ENCODE results near the gene RGS3.

The RGS3 gene

DNA sequence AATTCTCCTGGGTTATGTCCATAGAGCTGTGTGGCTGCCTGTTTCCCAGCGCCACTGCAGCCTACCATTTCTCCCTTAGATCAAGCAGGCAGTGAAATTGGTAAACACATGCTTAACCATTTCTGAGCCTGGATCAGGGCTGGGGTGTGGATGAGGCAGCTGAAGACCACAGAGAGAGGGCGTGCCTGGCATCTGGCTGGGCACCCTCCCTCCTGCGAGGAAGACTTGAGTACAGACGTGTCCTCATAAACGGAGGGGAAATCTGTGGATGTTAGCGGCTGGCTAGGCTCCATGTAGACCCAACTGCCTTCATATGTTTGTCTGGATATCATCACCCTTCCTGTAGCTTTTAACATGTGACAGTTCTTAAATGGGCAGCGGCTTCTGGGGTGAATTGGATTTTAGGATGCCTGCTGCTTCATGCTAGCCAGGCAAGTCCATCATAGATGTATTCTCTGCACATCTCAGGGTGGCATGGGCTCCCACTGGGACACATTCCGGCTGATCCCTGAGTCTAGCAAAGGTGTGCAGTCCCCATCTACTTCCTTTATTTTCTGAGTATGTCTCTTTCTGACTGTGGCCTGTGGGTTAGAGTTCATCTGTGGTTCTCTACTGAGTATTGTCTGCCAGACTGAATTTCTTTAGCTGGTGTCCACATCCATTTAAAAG is 11.0 kb downstream of the RGS3 start:
- no peaks in the 10 kb centered on the region for H3K36me3 ChIP-seq (ENCODE audit: insufficient read depth, low read length)
- H3K9ac ChIP-seq (ENCODE audit: low read depth, low read length): no peak overlapping the region
- H3K9me3 ChIP-seq (ENCODE audit: control insufficient read depth, insufficient read depth, low read length): 0 out of 2 replicates have a peak, but pooled peaks cover 2% of the 10 kb centered on the region
- H3K4me1 ChIP-seq (ENCODE audit: insufficient read depth, low read length): peaks cover 13% of the 10 kb centered on the region; the same call in 1 of the 2 replicates

DNA sequence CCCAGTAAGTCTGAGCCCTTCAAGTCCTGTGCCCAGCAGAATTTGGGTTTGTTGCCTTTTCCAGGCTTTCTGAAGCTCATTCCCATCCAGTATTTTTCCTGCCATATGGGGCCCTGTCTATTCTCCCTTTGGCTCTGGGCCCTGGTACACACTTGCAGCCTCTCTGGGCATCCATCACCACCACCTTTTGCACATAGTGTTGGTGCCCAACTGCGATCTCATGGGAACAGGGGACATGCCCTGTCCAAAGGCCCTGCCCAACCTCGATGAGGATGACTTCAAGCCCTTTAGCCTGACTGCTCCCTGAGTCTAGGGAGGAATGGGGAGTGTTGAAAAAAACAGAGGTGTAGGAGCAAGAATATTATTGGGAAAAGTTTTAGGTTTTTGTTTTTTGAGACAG is 11.5 kb downstream of the RGS3 start:
- Histone ChIP-seq H3K4me1 (ENCODE audit: insufficient read depth, low read length) (peaks cover 16% of the 10 kb centered on the region; the same call in 1 of the 2 replicates), H3K9ac (ENCODE audit: low read depth, low read length) (no peak overlapping the region), H3K36me3 (ENCODE audit: insufficient read depth, low read length) (no peaks in the 10 kb centered on the region), H3K9me3 (ENCODE audit: control insufficient read depth, insufficient read depth, low read length) (0 out of 2 replicates have a peak, but pooled peaks cover 2% of the 10 kb centered on the region)

DNA sequence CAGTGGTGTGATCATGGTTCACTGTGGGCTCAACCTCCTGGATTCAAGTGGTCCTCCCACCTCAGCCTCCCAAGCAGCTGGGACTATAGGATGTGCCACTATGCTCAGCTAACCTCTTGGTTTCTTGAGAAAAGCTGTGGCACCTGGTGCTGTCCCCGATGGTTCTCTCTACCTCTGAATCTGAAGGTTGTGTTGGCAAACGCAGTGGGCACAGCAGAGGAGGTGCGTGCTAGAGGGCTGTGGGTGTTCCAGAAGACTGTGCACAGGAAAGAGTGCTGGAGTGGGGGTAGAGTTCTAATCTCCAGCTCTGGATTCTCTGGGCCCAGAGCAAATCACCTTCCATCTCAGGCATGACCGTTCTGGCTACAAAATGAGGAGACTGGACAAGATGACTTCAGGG is 12.5 kb downstream of the RGS3 start:
- Histone ChIP-seq H3K4me1 (ENCODE audit: insufficient read depth, low read length) (peaks cover 16% of the 10 kb centered on the region; the same call in 1 of the 2 replicates), H3K36me3 (ENCODE audit: insufficient read depth, low read length) (no peaks in the 10 kb centered on the region), H3K9me3 (ENCODE audit: control insufficient read depth, insufficient read depth, low read length) (0 out of 2 replicates have a peak, but pooled peaks cover 2% of the 10 kb centered on the region), H3K9ac (ENCODE audit: low read depth, low read length) (no peak overlapping the region)

DNA sequence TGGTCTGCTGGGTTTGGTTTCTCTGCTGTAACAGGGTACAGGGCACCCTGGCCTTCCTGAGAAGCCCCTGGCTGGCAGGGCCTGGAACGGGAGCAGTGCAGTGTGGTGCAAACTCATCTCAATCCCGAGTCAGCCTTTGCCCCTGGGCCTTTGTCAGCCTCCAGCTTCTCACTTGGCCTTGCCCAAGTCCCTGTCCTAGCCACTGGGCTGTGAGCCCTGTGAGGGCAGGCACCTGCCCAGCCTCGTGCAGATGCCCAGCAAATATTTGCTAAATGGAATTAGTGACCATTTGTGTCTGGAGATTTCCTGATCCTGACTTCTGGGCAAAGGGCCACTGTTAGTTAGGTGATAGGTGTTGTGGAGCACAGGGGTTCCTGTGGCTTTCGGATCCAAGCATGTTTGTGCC is 13.0 kb downstream of the RGS3 start:
- H3K4me1 ChIP-seq (ENCODE audit: insufficient read depth, low read length): peaks cover 11% of the 10 kb centered on the region; the same call in 1 of the 2 replicates
- no peak overlapping the region for H3K9ac ChIP-seq (ENCODE audit: low read depth, low read length)
- 0 out of 2 replicates have a peak, but pooled peaks cover 2% of the 10 kb centered on the region for H3K9me3 ChIP-seq (ENCODE audit: control insufficient read depth, insufficient read depth, low read length)
- H3K36me3 ChIP-seq (ENCODE audit: insufficient read depth, low read length): no peaks in the 10 kb centered on the region

DNA sequence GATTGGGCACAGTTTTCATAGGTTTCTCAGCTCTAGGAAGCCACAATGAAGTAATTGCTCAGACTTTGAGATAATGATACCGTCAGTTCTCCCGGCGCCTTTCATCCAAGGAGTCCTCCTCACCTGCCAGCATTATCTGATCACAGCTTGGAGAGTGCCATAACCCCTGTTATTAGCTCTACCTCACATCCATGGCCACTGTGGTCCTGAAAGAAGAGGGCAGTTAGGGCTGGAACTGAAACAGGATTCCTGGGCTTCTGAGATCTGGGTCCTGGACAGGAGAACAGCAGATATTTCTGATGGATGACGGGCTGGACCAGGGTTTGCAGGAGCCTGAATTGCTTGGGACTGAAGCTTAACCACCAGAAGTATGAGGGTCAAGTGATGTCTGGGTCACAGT is 13.5 kb downstream of the RGS3 start:
- Histone ChIP-seq H3K36me3 (ENCODE audit: insufficient read depth, low read length) (no peaks in the 10 kb centered on the region), H3K9ac (ENCODE audit: low read depth, low read length) (no peak overlapping the region), H3K4me1 (ENCODE audit: insufficient read depth, low read length) (peaks cover 10% of the 10 kb centered on the region; the same call in 1 of the 2 replicates), H3K9me3 (ENCODE audit: control insufficient read depth, insufficient read depth, low read length) (0 out of 2 replicates have a peak, but pooled peaks cover 2% of the 10 kb centered on the region)

DNA sequence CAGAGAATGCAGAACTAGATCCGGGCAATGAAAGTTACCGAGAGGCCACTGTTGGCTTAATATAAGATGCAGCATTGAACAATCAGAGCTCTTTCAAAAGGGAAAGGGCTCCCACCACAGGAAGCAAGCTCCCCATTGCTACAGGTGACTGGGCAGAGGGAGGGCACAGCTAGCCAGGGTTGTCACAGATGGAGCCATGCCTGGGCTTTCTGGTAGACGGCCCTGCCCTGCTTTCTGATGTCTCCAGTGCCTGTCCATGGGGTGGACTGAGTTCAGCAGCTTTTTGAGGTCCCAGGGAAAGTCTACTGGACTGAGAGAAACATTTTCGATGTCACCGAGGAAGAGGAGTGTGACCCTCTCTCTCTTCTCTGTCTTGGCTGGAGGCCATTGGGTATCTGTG is 14.1 kb downstream of the RGS3 start:
- Histone ChIP-seq H3K9ac (ENCODE audit: low read depth, low read length) (no peak overlapping the region), H3K4me1 (ENCODE audit: insufficient read depth, low read length) (peaks cover 10% of the 10 kb centered on the region; the same call in 1 of the 2 replicates), H3K9me3 (ENCODE audit: control insufficient read depth, insufficient read depth, low read length) (no peaks in the 10 kb centered on the region)

DNA sequence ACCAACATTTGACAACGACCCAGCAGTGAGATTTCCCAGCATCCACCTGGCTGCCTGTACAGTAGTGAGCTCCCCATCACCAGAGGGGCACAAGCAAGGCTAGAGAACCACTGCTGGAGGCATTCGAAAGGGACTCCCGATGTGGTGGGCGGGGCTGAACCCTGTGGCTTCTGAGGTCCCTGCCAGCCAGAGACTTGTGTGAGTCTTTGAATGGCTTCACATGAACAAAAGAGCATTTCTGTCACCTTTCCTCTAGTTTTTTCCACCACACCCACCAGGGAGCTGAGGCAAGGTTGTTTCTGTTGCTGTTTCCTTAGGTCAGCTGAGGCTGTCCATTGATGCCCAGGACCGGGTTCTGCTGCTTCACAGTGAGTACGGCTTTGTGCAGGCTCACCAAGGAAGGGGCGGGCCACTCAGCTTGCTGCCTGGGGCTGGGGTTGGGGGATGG is 15.7 kb downstream of the RGS3 start:
- Histone ChIP-seq H3K9me3 (ENCODE audit: control insufficient read depth, insufficient read depth, low read length) (no peaks in the 10 kb centered on the region), H3K4me1 (ENCODE audit: insufficient read depth, low read length) (peaks cover 10% of the 10 kb centered on the region; the same call in 1 of the 2 replicates)

More for the DNA sequence above, 14.1 kb downstream of the RGS3 start:
- no peaks in the 10 kb centered on the region for H3K36me3 ChIP-seq (ENCODE audit: insufficient read depth, low read length)

DNA sequence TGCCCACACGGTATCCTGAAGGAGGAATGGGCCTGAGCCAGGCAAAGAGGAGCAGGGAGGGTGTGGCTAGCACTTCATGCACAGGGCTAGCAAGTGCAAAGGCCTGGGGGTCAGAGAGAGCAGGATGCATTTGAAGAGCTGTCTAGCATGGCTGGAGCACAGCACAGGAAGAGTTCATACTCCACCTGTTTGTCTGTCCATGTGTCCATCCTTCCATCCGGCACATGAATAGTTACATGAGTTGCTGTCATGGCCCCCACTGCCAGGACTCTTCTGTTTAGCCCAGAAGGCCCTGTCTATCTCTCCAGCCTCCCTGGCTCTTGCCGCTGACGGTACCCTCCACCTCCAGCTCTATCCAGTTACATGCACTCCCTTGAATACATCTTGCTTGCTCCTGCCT is 17.1 kb downstream of the RGS3 start:
- Histone ChIP-seq H3K9ac (ENCODE audit: low read depth, low read length) (no peak overlapping the region), H3K9me3 (ENCODE audit: control insufficient read depth, insufficient read depth, low read length) (no peaks in the 10 kb centered on the region), H3K4me1 (ENCODE audit: insufficient read depth, low read length) (peaks cover 10% of the 10 kb centered on the region; the same call in 1 of the 2 replicates), H3K36me3 (ENCODE audit: insufficient read depth, low read length) (no peaks in the 10 kb centered on the region)

More for the DNA sequence above, 15.7 kb downstream of the RGS3 start:
- no peak overlapping the region for H3K9ac ChIP-seq (ENCODE audit: low read depth, low read length)
- no peaks in the 10 kb centered on the region for H3K36me3 ChIP-seq (ENCODE audit: insufficient read depth, low read length)

DNA sequence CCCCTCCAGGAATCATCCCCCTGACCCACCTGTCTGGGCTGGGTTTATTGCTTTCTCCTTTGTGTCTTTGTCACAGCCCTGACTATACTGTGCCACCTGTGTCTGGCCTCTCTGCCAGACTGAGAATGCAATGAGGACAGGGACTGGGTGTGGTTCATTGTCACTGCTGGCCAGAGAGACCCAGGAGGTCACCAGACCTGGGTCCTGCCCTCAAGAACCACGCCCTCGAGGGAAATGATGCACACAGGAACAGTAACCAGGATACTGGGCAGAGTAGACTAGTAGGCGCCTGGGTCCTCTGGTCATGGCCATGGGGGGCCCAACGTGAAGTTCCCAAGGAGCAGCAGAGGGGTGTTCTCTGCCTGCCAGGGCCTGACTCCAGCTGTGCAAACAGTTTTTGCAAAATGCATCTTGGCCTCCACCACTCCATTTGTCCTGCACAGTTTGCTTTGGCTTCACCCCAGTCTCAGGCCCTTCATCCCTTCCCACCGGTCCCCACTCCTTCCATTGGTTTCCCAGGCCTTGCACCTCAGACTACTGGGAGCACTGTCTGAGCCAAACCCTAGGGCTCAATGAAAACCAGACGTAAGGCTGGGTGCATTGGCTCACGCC is 17.8 kb downstream of the RGS3 start:
- H3K36me3 ChIP-seq (ENCODE audit: insufficient read depth, low read length): no peaks in the 10 kb centered on the region
- H3K9ac ChIP-seq (ENCODE audit: low read depth, low read length): no peak overlapping the region
- no peaks in the 10 kb centered on the region for H3K9me3 ChIP-seq (ENCODE audit: control insufficient read depth, insufficient read depth, low read length)
- peaks cover 10% of the 10 kb centered on the region; the same call in 1 of the 2 replicates for H3K4me1 ChIP-seq (ENCODE audit: insufficient read depth, low read length)

DNA sequence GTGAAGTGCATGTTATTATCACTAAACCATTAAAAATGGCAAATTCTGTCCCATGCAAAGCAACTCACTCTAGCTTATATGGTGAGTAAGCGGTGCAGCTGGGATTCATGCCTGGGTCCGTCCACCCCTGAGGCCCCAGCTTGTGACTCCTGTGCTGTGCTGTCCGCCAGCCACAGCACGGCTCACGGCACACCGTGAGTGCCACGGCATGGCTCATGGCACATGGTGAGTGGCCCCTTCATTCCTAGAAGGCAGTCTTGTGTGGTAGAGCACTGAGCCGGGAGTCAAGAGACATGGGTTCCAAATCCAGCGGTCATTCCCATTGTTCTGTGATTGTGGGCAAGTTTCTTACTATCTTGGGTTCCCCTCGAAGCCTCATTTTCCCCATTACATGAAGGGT is 18.8 kb downstream of the RGS3 start:
- Histone ChIP-seq H3K9ac (ENCODE audit: low read depth, low read length) (no peak overlapping the region), H3K4me1 (ENCODE audit: insufficient read depth, low read length) (peaks cover 10% of the 10 kb centered on the region; the same call in 1 of the 2 replicates), H3K9me3 (ENCODE audit: control insufficient read depth, insufficient read depth, low read length) (no peaks in the 10 kb centered on the region), H3K36me3 (ENCODE audit: insufficient read depth, low read length) (no peaks in the 10 kb centered on the region)

DNA sequence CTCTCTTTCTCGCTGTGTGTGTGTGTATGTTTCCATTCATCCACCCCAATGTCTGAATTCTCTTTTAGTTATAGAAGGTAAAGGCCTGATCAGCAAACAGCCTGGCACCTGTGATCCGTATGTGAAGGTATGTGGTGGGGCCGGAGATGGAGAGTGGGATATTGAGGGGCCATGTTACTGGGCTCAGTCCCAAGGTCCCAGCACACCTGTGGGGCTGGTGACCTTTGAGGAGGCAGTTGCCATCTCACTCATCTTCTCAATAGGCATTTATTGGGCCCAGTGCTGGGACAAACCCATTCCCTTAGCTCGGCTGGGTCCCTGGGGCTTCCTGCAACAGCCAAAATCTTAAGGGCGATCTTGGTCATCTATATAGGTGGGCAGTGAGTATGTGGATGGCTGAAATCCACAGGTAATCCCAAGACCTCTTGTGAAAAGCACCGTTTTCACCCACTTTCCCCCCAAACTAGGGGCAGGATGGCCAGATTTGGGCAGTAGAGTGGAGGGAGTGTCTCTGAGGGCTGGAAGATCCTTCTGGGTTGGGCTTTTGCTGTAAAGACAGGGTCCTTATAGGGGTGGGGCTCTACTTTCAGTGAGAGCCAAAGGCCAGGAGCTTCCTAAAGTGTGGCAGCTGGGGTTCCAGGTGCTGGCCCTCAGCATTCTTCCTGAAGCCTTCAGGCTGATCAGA is 19.6 kb downstream of the RGS3 start:
- Histone ChIP-seq H3K9me3 (ENCODE audit: control insufficient read depth, insufficient read depth, low read length) (no peaks in the 10 kb centered on the region), H3K4me1 (ENCODE audit: insufficient read depth, low read length) (peaks cover 10% of the 10 kb centered on the region; the same call in 1 of the 2 replicates), H3K9ac (ENCODE audit: low read depth, low read length) (no peak overlapping the region), H3K36me3 (ENCODE audit: insufficient read depth, low read length) (no peaks in the 10 kb centered on the region)

DNA sequence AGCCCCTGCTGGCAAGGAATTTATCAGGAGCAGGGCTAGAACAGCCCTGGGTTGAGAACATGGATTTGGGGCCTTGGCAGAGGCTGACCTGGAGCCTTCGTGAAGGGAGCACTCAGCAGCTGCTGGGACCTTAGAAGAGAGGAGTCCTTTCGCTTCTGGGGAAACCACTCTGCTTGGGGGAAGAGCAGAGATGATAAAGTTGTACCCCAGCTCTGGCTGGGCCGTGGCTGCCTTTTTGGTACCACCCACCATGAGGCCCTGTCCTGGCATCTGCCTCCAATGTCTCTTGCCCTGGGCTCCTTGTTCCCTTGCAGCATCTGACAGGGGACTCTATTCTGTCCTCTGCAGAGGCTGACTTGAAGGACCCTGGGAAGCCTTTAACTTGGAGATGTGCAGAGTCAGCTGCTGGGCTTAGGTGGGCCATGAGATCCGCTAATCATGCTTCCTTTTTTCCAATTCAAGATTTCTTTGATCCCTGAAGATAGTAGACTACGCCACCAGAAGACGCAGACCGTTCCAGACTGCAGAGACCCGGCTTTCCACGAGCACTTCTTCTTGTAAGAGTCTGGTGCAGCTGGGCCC is 20.2 kb downstream of the RGS3 start:
- Histone ChIP-seq H3K9me3 (ENCODE audit: control insufficient read depth, insufficient read depth, low read length) (no peaks in the 10 kb centered on the region), H3K4me1 (ENCODE audit: insufficient read depth, low read length) (peaks cover 10% of the 10 kb centered on the region; the same call in 1 of the 2 replicates), H3K36me3 (ENCODE audit: insufficient read depth, low read length) (no peaks in the 10 kb centered on the region), H3K9ac (ENCODE audit: low read depth, low read length) (no peak overlapping the region)

DNA sequence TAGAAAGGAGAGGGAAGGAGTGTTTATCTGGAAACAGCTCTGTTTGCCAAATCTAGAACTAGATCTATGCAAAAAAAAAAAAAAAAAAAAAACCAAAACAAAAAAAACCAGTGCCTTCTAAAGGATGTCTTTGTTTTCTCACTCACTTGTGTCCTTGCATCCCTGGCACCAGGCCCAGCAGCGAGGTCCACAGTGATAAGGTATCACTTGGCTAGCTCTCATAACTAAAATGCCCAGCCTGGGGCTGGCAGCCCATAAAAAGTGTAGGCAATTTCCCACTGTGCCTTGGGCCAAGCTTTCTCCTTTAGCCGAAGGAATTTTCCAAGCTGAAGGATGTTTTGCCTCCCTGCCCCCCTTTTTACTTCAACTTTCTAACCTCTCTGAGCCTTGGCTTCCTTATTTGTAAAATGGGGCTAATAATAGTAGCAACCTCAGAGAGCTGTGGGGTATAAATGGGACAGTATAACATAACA is 20.8 kb downstream of the RGS3 start:
- Histone ChIP-seq H3K36me3 (ENCODE audit: insufficient read depth, low read length) (no peaks in the 10 kb centered on the region), H3K9me3 (ENCODE audit: control insufficient read depth, insufficient read depth, low read length) (no peaks in the 10 kb centered on the region), H3K4me1 (ENCODE audit: insufficient read depth, low read length) (peaks cover 5% of the 10 kb centered on the region; the same call in 1 of the 2 replicates), H3K9ac (ENCODE audit: low read depth, low read length) (no peak overlapping the region)

DNA sequence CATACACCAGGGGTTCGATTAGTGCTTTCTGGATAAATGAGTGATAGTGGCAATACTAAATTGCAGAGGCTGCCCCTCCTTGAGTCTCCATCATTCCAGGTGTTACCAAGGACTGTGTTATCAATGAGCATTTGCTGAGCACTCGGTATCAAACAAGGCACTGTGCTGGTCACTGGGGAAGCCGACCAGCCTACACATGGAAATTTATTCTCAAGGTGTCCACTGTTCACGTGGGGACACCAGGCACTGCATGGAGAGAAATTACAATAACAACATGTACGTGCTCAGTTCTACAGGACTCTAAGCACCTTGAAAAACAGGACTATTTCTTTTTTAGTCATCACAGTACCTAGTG is 22.2 kb downstream of the RGS3 start:
- no peaks in the 10 kb centered on the region for H3K4me1 ChIP-seq (ENCODE audit: insufficient read depth, low read length)
- H3K9me3 ChIP-seq (ENCODE audit: control insufficient read depth, insufficient read depth, low read length): no peaks in the 10 kb centered on the region
- H3K36me3 ChIP-seq (ENCODE audit: insufficient read depth, low read length): no peaks in the 10 kb centered on the region
- H3K9ac ChIP-seq (ENCODE audit: low read depth, low read length): no peak overlapping the region
